Central memory CD8-positive, alpha-beta T cell (primary cell): ENCODE data around the gene TFAP2A.

Experiments
- ATAC-seq: fragments of 150-1000 bp; cut with Tn5 transposase; replicated peaks from 2 replicates; pipeline ENCODE4 v1.10.0; 2022; ENCODE audit warnings: mild to moderate bottlenecking, moderate FRiP score, moderate number of reproducible peaks; ENCODE audit not compliant: poor library complexity, severe bottlenecking; ENCODE audit errors: extremely low read depth
- DNase-seq, 2 donors: peaks; one replicate each; pipeline ENCODE4 v3.0.0; 2021; ENCODE audit warnings: low spot score in 2 of 2
- H3K27ac Mint-ChIP-seq: one replicate; pipeline ENCODE4 v1.8.0; 2022; ENCODE audit warnings: low read depth, mild to moderate bottlenecking, moderate library complexity, mixed read lengths
- H3K27me3 Mint-ChIP-seq: one replicate; pipeline ENCODE4 v1.8.0; 2022; ENCODE audit warnings: mixed read lengths
- H3K36me3 Mint-ChIP-seq: one replicate; pipeline ENCODE4 v1.8.0; 2022; ENCODE audit warnings: mild to moderate bottlenecking, moderate library complexity, mixed read lengths; ENCODE audit not compliant: insufficient read depth
- H3K4me1 Mint-ChIP-seq: one replicate; pipeline ENCODE4 v1.8.0; 2022; ENCODE audit warnings: mixed read lengths
- H3K4me3 Mint-ChIP-seq: one replicate; pipeline ENCODE4 v1.8.0; 2022; ENCODE audit warnings: mild to moderate bottlenecking, moderate library complexity, mixed read lengths
- H3K9me3 Mint-ChIP-seq: one replicate; pipeline ENCODE4 v1.8.0; 2022; ENCODE audit warnings: mixed read lengths

The TFAP2A gene

DNA sequence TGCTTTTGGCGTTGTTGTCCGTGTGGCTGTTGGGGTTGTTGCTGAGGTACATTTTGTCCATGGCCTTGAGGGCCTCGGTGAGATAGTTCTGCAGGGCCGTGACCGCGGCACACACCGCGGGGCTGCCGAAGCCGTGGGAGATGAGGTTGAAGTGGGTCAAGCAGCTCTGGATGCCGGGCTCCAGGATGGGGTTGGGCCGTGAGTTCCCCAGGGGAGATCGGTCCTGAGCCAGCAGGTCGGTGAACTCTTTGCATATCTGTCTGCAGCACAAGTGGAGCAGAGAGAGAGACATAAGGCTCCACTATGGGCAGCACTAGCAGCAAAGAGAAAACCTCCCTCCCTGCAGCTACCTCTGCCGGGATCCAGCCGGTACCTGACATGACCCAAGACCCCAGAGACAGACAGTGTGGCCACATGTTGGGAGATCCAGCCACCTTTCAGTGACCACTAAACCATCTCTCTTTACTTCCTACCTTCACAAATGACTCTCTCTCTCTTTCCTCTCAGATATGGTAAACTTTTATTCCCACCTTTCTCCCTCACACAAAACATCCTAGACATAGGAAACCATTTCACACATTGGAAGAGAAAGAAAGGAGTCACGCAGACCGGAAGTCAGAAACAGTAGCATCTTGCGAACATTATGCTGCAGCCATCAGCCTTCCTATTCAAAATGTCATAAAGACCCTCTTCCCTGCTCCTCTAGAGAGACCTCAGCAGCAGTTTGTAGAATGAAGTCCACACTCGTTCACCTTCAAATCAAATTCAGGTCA, 16.2 kb downstream of the TFAP2A start:
- ATAC-seq (no peak), DNase-seq (no peak)
- Mint-ChIP-seq H3K27me3 (peaks cover 86% of the 10 kb centered on the region), H3K9me3 (peaks cover 17% of the 10 kb centered on the region), H3K27ac (no peak overlapping the region), H3K4me3 (no peak overlapping the region), H3K4me1 (peaks cover 6% of the 10 kb centered on the region), H3K36me3 (no peaks in the 10 kb centered on the region)

GRCh38 chr6:10397756-10398445, 17.0 kb downstream of the TFAP2A start:
- Mint-ChIP-seq H3K9me3 (peaks cover 12% of the 10 kb centered on the region), H3K4me3 (no peak overlapping the region), H3K27ac (no peak overlapping the region), H3K27me3 (peaks cover 93% of the 10 kb centered on the region), H3K4me1 (peaks cover 6% of the 10 kb centered on the region), H3K36me3 (no peaks in the 10 kb centered on the region)
- ATAC-seq = no peak
- DNase-seq = no peak

DNA sequence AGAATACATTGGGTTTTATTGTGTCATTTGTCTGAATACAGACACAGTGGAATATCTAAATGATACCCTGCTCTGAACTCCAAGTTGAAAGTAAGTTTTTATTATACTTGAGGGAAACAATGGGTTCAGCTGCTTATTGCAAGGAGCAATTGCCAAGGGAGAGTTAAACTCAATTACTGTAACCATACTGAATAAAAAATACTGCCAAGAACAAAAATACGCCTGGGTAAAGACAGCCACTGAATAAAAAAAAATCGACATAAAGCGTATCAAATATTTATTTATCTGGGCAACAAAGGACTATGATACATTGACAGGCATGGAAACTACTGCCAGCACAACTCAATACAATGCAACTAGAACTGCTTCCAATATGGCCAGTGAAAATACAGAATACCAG, 18.1 kb downstream of the TFAP2A start:
- ATAC-seq = no peak
- Mint-ChIP-seq H3K9me3 (peaks cover 12% of the 10 kb centered on the region), H3K36me3 (no peaks in the 10 kb centered on the region), H3K27ac (no peak overlapping the region), H3K4me3 (no peak overlapping the region), H3K27me3 (peaks cover 100% of the 10 kb centered on the region), H3K4me1 (peaks cover 6% of the 10 kb centered on the region)
- DNase-seq = no peak

DNA sequence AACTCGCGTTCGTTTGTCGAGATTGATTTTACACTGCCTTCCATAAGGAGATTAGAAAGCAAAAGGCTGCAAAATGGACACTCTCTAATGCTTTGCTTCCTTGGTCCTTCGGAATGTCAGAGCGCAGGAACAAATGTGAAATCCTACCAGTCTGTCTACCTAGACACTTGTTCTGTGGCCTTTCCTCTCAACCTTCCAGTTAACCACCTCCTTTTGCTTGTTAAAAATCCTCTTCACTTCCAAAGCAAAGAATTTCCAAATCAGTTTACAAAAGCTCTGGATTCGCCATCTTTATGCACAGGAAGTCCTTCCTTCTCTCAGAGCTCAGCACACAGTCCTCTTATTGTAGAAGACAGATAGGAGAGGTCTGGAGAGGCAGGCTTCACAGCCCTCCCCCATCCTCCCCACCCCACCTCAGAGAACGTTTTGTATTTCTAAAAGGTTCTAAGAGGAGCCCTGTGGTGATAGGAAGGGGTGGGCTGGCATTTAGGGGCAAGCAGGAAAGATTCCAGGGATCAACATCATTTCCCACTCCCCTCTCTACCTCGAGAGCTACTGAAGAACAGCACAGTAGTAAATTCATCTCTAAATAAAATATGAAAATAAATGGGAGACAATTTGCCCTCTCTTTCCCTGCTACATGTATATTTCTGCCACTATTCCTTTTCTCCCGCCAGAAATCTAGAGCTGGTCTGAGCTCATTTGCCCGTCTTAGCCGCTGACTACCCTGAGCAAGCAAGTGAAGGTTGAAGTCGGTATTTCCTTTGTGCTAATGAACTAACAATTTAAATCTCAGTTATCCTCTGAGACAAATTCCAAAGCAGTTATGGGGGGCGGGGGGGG, 18.9 kb downstream of the TFAP2A start:
- Mint-ChIP-seq H3K4me3 (no peak overlapping the region), H3K27me3 (peaks cover 100% of the 10 kb centered on the region), H3K4me1 (peaks cover 6% of the 10 kb centered on the region), H3K27ac (no peak overlapping the region), H3K36me3 (no peaks in the 10 kb centered on the region), H3K9me3 (peaks cover 11% of the 10 kb centered on the region)
- DNase-seq (no peak), ATAC-seq (no peak)

- H3K9me3 Mint-ChIP-seq = peaks cover 6% of the 10 kb centered on the region
- H3K4me3 Mint-ChIP-seq = no peak overlapping the region
- no peak for ATAC-seq
- peaks cover 100% of the 10 kb centered on the region for H3K27me3 Mint-ChIP-seq
- H3K36me3 Mint-ChIP-seq = no peaks in the 10 kb centered on the region
- no peak overlapping the region for H3K27ac Mint-ChIP-seq
- DNase-seq = no peak
- H3K4me1 Mint-ChIP-seq = peaks cover 6% of the 10 kb centered on the region
Measured at GRCh38 chr6:10395171-10395703, 19.6 kb downstream of the TFAP2A start.

GRCh38 chr6:10393544-10394225, 21.2 kb downstream of the TFAP2A start:
- H3K27ac Mint-ChIP-seq = no peak overlapping the region
- H3K4me1 Mint-ChIP-seq = peaks cover 1% of the 10 kb centered on the region
- no peak overlapping the region for H3K4me3 Mint-ChIP-seq
- no peak for ATAC-seq
- H3K36me3 Mint-ChIP-seq = peaks cover 2% of the 10 kb centered on the region
- H3K27me3 Mint-ChIP-seq = peaks cover 100% of the 10 kb centered on the region
- DNase-seq = no peak
- H3K9me3 Mint-ChIP-seq = peaks cover 8% of the 10 kb centered on the region

DNA sequence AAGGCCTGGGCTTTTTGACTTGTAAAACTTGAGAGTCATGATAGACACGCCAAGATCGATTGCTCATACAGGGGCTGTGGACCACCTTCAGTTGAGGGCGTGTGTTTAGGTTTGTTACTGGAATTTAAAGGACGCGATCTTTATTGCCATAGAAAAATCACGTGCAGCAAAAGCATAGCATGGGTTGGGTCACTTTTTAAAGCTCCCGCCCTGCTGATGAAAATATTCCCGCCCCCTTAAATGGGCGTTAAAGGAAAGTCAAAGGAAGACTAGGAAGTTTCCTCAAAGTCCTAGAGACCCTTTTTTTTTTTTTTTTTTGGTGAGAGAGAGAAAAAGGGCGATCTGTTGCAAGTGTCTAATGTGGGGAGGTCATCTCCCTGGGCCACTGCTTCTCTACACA, 23.1 kb downstream of the TFAP2A start:
- Mint-ChIP-seq H3K9me3 (peaks cover 6% of the 10 kb centered on the region), H3K4me1 (no peaks in the 10 kb centered on the region)
- ATAC-seq = no peak

GRCh38 chr6:10391299-10391630, 23.6 kb downstream of the TFAP2A start:
- Mint-ChIP-seq H3K4me1 (no peaks in the 10 kb centered on the region), H3K4me3 (no peak overlapping the region), H3K27me3 (peaks cover 100% of the 10 kb centered on the region), H3K9me3 (peaks cover 6% of the 10 kb centered on the region), H3K36me3 (peaks cover 6% of the 10 kb centered on the region), H3K27ac (no peak overlapping the region)
- DNase-seq (no peak), ATAC-seq (no peak)

More for the DNA sequence above, 23.1 kb downstream of the TFAP2A start:
- peaks cover 100% of the 10 kb centered on the region for H3K27me3 Mint-ChIP-seq
- H3K36me3 Mint-ChIP-seq = peaks cover 3% of the 10 kb centered on the region
- DNase-seq = no peak
- H3K4me3 Mint-ChIP-seq = no peak overlapping the region
- no peak overlapping the region for H3K27ac Mint-ChIP-seq

DNA sequence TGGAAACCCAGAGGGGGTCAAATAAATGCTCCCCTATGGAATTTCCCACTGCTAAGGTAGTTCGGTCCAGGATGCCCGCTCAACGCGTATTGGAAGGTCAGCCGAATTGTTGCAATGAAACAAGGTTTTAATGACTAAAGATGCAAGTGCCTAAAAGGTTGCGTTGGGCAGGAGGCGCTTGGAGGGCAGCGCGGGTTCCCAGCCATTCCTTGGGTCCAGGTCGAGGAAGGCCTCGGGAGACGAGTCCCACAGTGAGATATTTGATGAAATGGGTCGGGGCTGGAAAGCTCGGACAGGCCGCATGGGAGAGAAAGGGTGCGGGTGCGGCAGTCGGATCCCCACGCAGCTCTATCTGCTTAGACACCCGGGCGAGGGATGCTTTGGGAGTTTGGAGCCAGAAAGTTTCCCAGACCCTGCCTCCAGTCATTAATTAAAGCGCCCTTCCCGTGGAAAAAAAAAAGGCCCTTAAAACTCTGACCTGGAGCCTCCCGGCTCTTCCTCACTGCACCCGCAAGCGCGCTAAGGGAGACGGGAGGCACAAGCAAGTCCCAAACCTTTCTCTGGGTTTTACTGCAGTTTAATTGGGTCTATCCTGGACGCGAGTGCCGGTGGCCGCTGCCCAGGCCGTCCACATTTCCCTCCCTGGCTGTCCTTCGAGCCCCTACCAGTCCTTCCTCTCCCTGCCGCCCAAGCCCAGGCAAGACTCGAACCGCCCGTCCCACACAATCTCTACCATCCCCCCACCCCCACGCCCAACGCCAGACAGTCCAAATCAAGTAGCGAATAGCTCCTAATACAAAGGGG, 24.2 kb downstream of the TFAP2A start:
- DNase-seq (no peak), ATAC-seq (no peak)
- Mint-ChIP-seq H3K9me3 (peaks cover 6% of the 10 kb centered on the region), H3K27ac (peak overlapping the region; percentile 54), H3K36me3 (peaks cover 10% of the 10 kb centered on the region), H3K27me3 (peaks cover 100% of the 10 kb centered on the region), H3K4me1 (no peaks in the 10 kb centered on the region), H3K4me3 (no peak overlapping the region)

GRCh38 chr6:10389739-10390494, 25.0 kb downstream of the TFAP2A start:
- peaks cover 99% of the 10 kb centered on the region for H3K27me3 Mint-ChIP-seq
- no peak for DNase-seq
- peaks cover 10% of the 10 kb centered on the region for H3K36me3 Mint-ChIP-seq
- ATAC-seq = no peak
- H3K4me3 Mint-ChIP-seq = no peak overlapping the region
- peak overlapping the region; percentile 54 for H3K27ac Mint-ChIP-seq
- peaks cover 6% of the 10 kb centered on the region for H3K9me3 Mint-ChIP-seq
- H3K4me1 Mint-ChIP-seq = no peaks in the 10 kb centered on the region
